OCI-LY7 (cell line): ENCODE measurements around the gene PCDHA4. TPM values are rescaled to one million over a fixed set of nuclear protein-coding genes. Genes with fewer than 3 reads are reported as not detected.
"Not testable (repeated sequence)": the region's sequence is repeated elsewhere in the genome, so short reads cannot be mapped to it uniquely, and the experiment has no call there.

ENCODE experiments used
- BruUV-seq: library from RNA; stranded (reverse); fragments of 400-500 nt; replicated peaks from 2 replicates; lab custom pipeline; 2021; lab: Mats Ljungman, UMichigan
- CTCF ChIA-PET: fragments of 300-600 bp; sonication (Branson Sonifier 250); formaldehyde crosslinking; loops from one replicate; lab custom pipeline; 2022; ENCODE audit warnings: antibody characterized with exemption; ENCODE audit not compliant: unreplicated experiment; lab: Charles Lee
- POLR2A ChIA-PET: fragments of 300-600 bp; sonication (Branson Sonifier 250); formaldehyde crosslinking; loops from one replicate; lab custom pipeline; 2022; ENCODE audit warnings: antibody characterized with exemption; lab: Charles Lee
- DNase-seq: peaks from one replicate; pipeline ENCODE4 v3.0.0-alpha.2; 2015; ENCODE audit warnings: low spot score
- H2AFZ ChIP-seq: fragments of 200-600 bp; sonication (generic), shearing (Covaris generic); 2 replicates; pipeline ENCODE4 v1.6.1; 2014; ENCODE audit warnings: mild to moderate bottlenecking, antibody characterized with exemption, low read length, moderate library complexity
- H3K27ac ChIP-seq: fragments of 200-600 bp; sonication (generic); 2 replicates; pipeline ENCODE4 v1.5.1; 2014; ENCODE audit warnings: mixed run types, low read depth, mild to moderate bottlenecking, moderate library complexity, low read length, inconsistent platforms; ENCODE audit not compliant: poor library complexity, severe bottlenecking
- H3K36me3 ChIP-seq: fragments of 200-600 bp; sonication (generic); 2 replicates; pipeline ENCODE4 v1.6.1; 2014; ENCODE audit warnings: mild to moderate bottlenecking, antibody characterized with exemption, low read length, moderate library complexity, mixed read lengths; ENCODE audit not compliant: insufficient read depth
- H3K4me1 ChIP-seq: fragments of 200-600 bp; sonication (generic); 2 replicates; pipeline ENCODE4 v1.5.1; 2014; ENCODE audit warnings: mild to moderate bottlenecking, low read length; ENCODE audit not compliant: insufficient read depth, poor library complexity, severe bottlenecking
- H3K4me2 ChIP-seq: fragments of 200-600 bp; sonication (generic); 2 replicates; pipeline ENCODE4 v1.6.1; 2014; ENCODE audit warnings: mild to moderate bottlenecking, low read length
- H3K4me3 ChIP-seq: fragments of 200-600 bp; sonication (generic); 2 replicates; pipeline ENCODE4 v1.5.1; 2014; ENCODE audit warnings: mild to moderate bottlenecking, low read depth, low read length; ENCODE audit not compliant: poor library complexity, severe bottlenecking
- H3K79me2 ChIP-seq: fragments of 200-600 bp; sonication (generic); 2 replicates; pipeline ENCODE4 v1.6.1; 2016; ENCODE audit warnings: low read depth, mild to moderate bottlenecking, low read length, moderate library complexity, mixed read lengths; ENCODE audit not compliant: insufficient read depth
- H3K9me2 ChIP-seq: fragments of 200-600 bp; sonication (generic); 2 replicates; pipeline ENCODE4 v1.6.1; 2016; ENCODE audit warnings: mild to moderate bottlenecking, low read length, mixed read lengths; ENCODE audit not compliant: insufficient read depth
- H3K9me3 ChIP-seq: fragments of 200-600 bp; sonication (generic); 2 replicates; pipeline ENCODE4 v1.6.1; 2014; ENCODE audit warnings: mild to moderate bottlenecking, mixed run types, low read length, mixed read lengths
- H4K20me1 ChIP-seq: fragments of 200-600 bp; sonication (generic); 2 replicates; pipeline ENCODE4 v1.6.1; 2014; ENCODE audit warnings: mild to moderate bottlenecking, antibody characterized with exemption, low read length, moderate library complexity, mixed read lengths; ENCODE audit not compliant: insufficient read depth
- EZH2phosphoT487 ChIP-seq: fragments of 200-600 bp; sonication (generic); IDR thresholded peaks from 2 replicates; pipeline ENCODE4 v1.6.1; 2018; ENCODE audit warnings: low read depth, borderline replicate concordance, mild to moderate bottlenecking, mixed run types, antibody characterized with exemption, low read length, moderate library complexity, mixed read lengths
- intact Hi-C: fragments of 100-400 bp; cut with micrococcal nuclease; formaldehyde crosslinking; loops from one replicate; pipeline ENCODE4 v1.10.0; 2022; ENCODE audit not compliant: unreplicated experiment
- total RNA-seq, 2 experiments: library from RNA; depleted of rRNA in 1 of 2; stranded (reverse); fragments of >200 nt in 1 of 2; shearing (Covaris generic) in 1 of 2; gene quantifications; 2 replicates each; pipeline ENCODE4 v1.2.3, GENCODE V29; 2014 to 2022
- TF ChIP-seq, protein P1 (sequence below): fragments of 200-600 bp; sonication (generic); conservative IDR thresholded peaks from 2 replicates; pipeline ENCODE4 v1.5.1; 2014; ENCODE audit warnings: mild to moderate bottlenecking, antibody characterized with exemption, low read length, moderate library complexity, mixed read lengths

Gene PCDHA4
- total RNA-seq, 2 experiments from 2014 or later = not detected

DNA sequence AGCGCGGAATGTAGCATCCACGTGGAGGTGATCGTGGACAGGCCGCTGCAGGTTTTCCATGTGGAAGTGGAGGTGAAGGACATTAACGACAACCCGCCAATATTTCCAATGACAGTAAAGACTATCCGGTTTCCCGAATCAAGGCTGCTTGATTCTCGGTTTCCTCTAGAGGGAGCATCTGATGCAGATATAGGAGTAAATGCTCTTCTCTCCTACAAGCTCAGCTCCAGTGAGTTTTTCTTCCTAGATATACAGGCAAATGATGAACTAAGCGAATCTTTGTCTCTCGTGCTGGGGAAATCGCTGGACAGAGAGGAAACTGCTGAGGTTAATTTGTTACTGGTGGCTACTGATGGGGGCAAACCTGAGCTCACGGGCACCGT lies 11.6 kb upstream of the PCDHA4 start:
- Histone ChIP-seq H3K79me2 (no peaks in the 10 kb centered on the region), H3K4me2 (no peak overlapping the region), H3K4me1 (no peaks in the 10 kb centered on the region), H3K9me2 (0 out of 2 replicates have a peak, but pooled peaks cover 2% of the 10 kb centered on the region), H2AFZ (no peak overlapping the region), H3K36me3 (no peaks in the 10 kb centered on the region), H3K4me3 (no peak overlapping the region), H4K20me1 (no peaks in the 10 kb centered on the region), H3K9me3 (no peaks in the 10 kb centered on the region), H3K27ac (no peak overlapping the region)
- no peak for DNase-seq
- no TSS peak for BruUV-seq
- CTCF ChIA-PET = no interaction called here
- intact Hi-C loops = no loop called here
- no peak for TF ChIP-seq EZH2phosphoT487
- TF ChIP-seq, protein P1, sequence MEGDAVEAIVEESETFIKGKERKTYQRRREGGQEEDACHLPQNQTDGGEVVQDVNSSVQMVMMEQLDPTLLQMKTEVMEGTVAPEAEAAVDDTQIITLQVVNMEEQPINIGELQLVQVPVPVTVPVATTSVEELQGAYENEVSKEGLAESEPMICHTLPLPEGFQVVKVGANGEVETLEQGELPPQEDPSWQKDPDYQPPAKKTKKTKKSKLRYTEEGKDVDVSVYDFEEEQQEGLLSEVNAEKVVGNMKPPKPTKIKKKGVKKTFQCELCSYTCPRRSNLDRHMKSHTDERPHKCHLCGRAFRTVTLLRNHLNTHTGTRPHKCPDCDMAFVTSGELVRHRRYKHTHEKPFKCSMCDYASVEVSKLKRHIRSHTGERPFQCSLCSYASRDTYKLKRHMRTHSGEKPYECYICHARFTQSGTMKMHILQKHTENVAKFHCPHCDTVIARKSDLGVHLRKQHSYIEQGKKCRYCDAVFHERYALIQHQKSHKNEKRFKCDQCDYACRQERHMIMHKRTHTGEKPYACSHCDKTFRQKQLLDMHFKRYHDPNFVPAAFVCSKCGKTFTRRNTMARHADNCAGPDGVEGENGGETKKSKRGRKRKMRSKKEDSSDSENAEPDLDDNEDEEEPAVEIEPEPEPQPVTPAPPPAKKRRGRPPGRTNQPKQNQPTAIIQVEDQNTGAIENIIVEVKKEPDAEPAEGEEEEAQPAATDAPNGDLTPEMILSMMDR = 0 out of 2 replicates have a peak, but pooled peaks have one; percentile 30
- POLR2A ChIA-PET = no interaction called here

DNA sequence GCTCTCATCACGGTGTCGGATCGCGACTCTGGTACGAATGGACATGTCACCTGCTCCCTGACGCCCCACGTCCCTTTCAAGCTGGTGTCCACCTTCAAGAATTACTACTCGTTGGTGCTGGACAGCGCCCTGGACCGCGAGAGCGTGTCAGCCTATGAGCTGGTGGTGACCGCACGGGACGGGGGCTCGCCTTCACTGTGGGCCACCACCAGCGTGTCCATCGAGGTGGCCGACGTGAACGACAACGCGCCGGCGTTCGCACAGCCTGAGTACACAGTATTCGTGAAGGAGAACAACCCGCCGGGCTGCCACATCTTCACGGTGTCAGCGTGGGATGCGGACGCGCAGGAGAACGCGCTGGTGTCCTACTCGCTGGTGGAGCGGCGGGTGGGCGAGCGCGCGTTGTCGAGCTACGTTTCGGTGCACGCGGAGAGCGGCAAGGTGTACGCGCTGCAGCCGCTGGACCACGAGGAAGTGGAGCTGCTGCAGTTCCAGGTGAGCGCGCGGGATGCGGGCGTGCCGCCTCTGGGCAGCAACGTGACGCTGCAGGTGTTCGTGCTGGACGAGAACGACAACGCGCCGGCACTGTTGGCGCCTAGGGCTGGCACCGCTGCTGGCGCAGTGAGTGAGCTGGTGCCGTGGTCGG lies 10.7 kb upstream of the PCDHA4 start:
- H4K20me1 ChIP-seq, H3K4me1 ChIP-seq, BruUV-seq, H3K79me2 ChIP-seq, H3K4me3 ChIP-seq, H3K36me3 ChIP-seq, H3K9me2 ChIP-seq, DNase-seq, POLR2A ChIA-PET, H2AFZ ChIP-seq, CTCF ChIA-PET, H3K4me2 ChIP-seq, intact Hi-C loops, H3K9me3 ChIP-seq, H3K27ac ChIP-seq: not testable (repeated sequence)

DNA sequence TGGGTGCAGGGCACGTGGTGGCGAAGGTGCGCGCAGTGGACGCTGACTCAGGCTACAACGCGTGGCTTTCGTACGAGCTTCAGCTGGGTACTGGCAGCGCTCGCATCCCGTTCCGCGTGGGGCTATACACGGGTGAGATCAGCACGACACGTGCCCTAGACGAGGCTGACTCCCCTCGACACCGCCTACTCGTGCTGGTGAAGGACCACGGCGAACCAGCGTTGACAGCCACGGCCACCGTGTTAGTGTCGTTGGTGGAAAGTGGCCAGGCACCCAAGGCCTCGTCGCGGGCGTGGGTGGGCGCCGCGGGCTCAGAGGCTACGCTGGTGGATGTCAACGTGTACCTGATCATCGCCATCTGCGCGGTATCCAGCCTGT lies 10.2 kb upstream of the PCDHA4 start:
- Histone ChIP-seq H3K79me2 (no peaks in the 10 kb centered on the region), H3K9me2 (0 out of 2 replicates have a peak, but pooled peaks cover 2% of the 10 kb centered on the region), H3K4me2 (no peak overlapping the region), H2AFZ (no peak overlapping the region), H3K27ac (no peak overlapping the region), H3K9me3 (no peaks in the 10 kb centered on the region), H3K4me3 (no peak overlapping the region), H4K20me1 (no peaks in the 10 kb centered on the region), H3K36me3 (no peaks in the 10 kb centered on the region), H3K4me1 (no peaks in the 10 kb centered on the region)
- no TSS peak for BruUV-seq
- CTCF ChIA-PET = no interaction called here
- no peak for TF ChIP-seq EZH2phosphoT487
- TF ChIP-seq, protein P1 = no peak
- POLR2A ChIA-PET = no interaction called here
- intact Hi-C loops = no loop called here
- DNase-seq = no peak
